ENCODE results near the gene EML4.

- TF ChIP-seq CTCF (IDR thresholded peaks at IDR 0.05; ENCODE audit: insufficient read depth, low read depth, low read length) (no peak), EZH2 (IDR thresholded peaks at IDR 0.05; ENCODE audit: insufficient read depth, low read length) (no peak)
These were observed 145.8 kb downstream of the EML4 start for GRCh38 chr2:42314892-42315468.

All from astrocyte (in vitro differentiated cells and primary cell).